ENCODE data around the gene FAM184A.
"Not testable (repeated sequence)": the region's sequence is repeated elsewhere in the genome, so short reads cannot be mapped to it uniquely, and the experiment has no call there.

Gene FAM184A

GRCh38 chr6:119006974-119007373 lies 71.5 kb downstream of the FAM184A start:
- no peak for DNase-seq

GRCh38 chr6:119002069-119002468 lies 76.4 kb downstream of the FAM184A start:
- DNase-seq, result no peak

GRCh38 chr6:118999494-119000040 lies 78.9 kb downstream of the FAM184A start:
- no peak for DNase-seq

- DNase-seq, result not testable (repeated sequence)
Measured at GRCh38 chr6:118997426-118997825, 81.0 kb downstream of the FAM184A start.

GRCh38 chr6:118996289-118996820 lies 82.1 kb downstream of the FAM184A start:
- no peak for DNase-seq

- no peak for DNase-seq
Measured at GRCh38 chr6:118993803-118994251, 84.6 kb downstream of the FAM184A start.

DNA sequence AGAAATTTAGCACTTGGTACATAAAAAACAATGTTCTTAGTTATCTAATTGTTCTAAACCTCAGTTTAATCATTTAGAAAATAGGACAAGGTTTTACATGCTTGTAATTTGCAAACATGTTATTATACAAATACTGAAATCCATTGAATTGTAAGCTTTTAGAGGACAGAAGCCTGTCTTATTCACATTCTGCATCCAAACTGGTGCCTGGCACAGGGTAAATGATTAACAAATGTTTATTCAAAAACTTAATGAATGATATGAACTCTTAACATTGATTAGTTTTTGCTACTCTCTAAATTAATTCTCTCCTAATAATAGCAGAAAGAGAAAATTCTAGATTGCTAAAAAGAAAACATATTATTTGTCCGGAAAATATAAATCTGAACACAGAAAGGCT lies 85.1 kb downstream of the FAM184A start:
- no peak for DNase-seq

GRCh38 chr6:118992186-118992795 lies 86.2 kb downstream of the FAM184A start:
- DNase-seq, result no peak

GRCh38 chr6:118986312-118986711 lies 92.2 kb downstream of the FAM184A start:
- DNase-seq, result no peak

DNA sequence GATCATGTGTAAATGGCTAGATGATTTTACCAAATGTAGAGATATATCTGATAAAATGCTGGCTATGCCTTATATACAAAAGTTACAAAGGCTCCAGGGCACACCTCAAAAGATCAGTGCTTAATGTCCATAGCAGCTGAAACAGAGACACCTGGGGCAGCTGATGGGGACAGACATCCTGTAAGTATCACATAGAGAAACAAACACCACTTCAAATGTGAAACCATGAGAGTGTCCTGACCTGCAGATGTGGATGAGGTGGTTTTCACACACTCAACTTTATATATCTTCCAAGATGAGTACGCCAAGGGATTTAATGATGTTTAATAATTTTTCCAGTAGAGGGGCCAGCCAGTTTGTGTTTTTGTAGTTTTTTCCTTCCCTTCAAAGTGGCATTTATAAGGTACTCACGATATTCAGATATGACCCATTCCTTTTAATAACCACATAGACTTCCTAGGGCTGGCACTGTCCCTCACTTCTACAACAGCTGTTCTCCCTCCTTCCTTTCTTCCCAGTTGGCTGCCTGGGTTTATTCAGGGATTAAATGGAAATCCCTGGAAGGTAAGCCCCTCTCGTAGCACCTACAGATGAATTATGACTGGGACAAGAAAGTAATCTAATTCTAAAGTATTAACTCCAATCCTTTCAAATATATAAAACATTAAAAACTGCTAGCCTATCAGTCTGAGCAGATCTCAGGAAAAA lies 93.2 kb downstream of the FAM184A start:
- no peak for DNase-seq

GRCh38 chr6:118984342-118984741 lies 94.1 kb downstream of the FAM184A start:
- DNase-seq, result no peak

DNA sequence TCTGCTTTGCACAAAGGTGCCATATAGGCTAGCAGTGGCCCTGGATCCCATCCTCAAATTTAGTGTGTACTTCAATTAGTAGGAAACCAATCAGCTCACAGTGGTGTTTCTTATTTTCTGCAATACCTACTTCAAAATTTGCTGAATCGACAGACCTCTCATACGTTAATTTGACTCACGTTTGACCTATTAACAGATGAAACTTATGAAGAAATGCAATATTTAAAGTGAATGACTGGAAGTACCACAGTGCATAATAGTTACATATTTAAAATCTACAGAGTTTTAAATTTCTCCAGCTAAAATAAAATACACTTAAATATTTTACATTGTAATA lies 95.9 kb downstream of the FAM184A start:
- DNase-seq, result no peak

GRCh38 chr6:118981884-118982574 lies 96.4 kb downstream of the FAM184A start:
- no peak for DNase-seq

DNA sequence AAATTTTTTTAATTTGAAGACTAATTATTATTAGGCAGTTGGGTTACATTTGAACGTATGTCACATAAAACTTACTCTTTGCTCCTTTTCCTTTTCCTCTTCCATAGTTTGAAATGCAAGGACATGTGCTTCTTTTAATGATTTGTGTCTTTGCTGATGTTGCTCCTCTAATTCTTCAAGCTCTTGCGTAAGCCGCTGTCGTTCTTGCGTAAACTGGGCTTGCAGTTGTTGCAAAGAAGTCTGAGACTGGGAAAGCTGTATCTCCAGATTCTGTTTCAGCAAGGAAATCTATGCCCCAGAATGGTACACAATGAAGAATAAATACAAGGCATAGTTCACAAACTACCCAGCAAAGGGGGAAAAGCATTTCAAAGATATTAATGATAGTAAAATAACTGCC lies 98.4 kb downstream of the FAM184A start:
- DNase-seq, result peak; percentile 43

- no peak for DNase-seq
Measured at GRCh38 chr6:118974790-118975189, 103.7 kb downstream of the FAM184A start.

- DNase-seq, result no peak
Measured at GRCh38 chr6:118971682-118972081, 106.8 kb downstream of the FAM184A start.

DNA sequence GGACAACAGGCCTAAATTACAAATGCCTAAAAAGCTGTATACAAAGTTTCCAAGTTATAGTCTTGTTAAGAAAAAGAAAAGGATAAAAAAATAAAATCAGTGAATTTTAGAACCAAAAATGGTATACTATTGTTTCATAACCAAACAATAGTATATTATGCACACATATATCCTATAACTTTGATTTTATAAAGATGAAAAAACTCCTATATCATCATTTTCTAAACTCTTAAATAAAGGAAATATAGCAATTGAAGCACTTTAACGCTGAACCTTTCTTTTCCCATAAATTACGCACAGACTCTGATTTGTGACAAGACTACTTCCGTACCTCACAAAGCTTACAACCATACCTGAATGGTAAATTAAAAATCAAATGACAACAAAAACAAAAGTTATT lies 107.6 kb downstream of the FAM184A start:
- no peak for DNase-seq

- peak; percentile 8 for DNase-seq
Measured at GRCh38 chr6:118968416-118968815, 110.0 kb downstream of the FAM184A start.

GRCh38 chr6:118967239-118967638 lies 111.2 kb downstream of the FAM184A start:
- DNase-seq, result no peak

- no peak for DNase-seq
Measured at GRCh38 chr6:118965843-118966370, 112.6 kb downstream of the FAM184A start.

GRCh38 chr6:118965371-118965770 lies 113.1 kb downstream of the FAM184A start:
- no peak for DNase-seq

DNA sequence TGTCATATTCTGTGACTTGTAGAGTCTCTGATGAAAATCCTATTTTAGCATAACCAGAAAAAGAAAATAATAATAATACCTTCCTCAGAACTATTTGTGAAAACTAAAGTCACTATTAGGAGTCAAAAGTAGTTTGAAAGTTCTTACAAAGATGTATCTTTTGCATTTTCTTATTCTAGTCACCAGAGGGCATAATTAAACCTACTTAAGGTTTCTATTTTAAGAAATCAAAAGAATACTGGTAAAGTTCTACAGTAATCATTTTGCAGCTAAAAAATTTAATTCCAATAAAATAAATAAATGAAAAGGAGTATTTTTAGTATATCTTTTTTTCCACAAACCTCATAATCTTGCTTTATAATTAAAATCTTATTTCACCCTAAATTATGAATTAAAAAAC lies 115.5 kb downstream of the FAM184A start:
- DNase-seq, result peak; percentile 6

DNA sequence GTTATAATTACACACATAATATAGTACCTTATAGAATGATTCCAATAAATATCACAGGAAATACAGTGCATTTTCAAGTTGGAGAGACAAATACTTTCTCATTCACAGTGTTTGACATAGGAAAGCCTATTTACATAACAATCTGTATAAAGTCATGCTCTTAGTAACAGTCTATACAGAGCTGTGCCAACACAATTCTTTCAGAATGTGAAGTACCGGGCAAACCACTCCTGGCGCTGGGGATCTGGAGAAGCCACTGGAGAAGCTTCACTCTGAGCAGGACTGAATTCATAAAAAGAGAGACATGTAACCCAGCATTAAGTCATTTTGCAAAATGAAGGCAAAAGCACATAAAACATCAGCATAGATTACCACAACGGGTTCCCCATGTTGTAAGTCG lies 118.6 kb downstream of the FAM184A start:
- no peak for DNase-seq

Measured in fibroblast of skin of abdomen (primary cell).